ENCODE results near the gene TUBB4A. TPM values are rescaled to one million over a fixed set of nuclear protein-coding genes. Genes with fewer than 3 reads are reported as not detected.
A peak's percentile ranks its signal among the peaks of the same experiment; 100 is the strongest.

TUBB4A gene
- total and polyA plus RNA-seq, 9 of the 15 experiments (the other 6 are each of a cell fraction or from before 2014, with no cell fraction given) = 0.14 to 7.0 (median 0.75) TPM

DNA sequence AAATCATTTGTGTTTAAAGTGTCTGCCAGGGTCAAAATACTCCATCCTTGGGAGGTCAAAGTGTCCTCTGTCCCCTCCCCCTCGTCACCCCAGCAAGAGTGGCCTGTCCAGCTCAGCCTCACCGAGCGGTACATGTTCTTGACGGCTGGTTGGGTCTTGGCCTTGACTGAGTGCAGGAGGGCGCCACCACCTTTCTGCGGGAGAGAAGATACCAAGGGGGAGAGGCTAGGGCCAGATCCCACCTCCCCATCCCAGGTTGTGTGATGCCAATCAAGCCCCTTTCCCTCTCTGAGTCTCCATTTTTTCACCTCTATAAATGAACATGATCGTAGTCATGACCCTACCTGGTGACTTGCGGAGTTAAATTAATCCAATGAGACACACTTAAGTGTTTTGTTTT is 31.9 kb downstream of the TUBB4A start:
- no peak overlapping the region for H2AFZ ChIP-seq (ENCODE audit: low read depth, low read length)
- H3K4me2 ChIP-seq (ENCODE audit: insufficient read depth, low read length) = no peak overlapping the region
- in situ Hi-C loops (cut with MboI) (no loop called here), intact Hi-C loops (cut with micrococcal nuclease) (no loop called here)
- TF ChIP-seq HNRNPUL1 (IDR thresholded peaks at IDR 0.05; ENCODE audit: low read length) (no peak), NELFE (IDR thresholded peaks at IDR 0.05; ENCODE audit: insufficient read depth, insufficient read length) (no peak), SAP30 (IDR thresholded peaks at IDR 0.05; ENCODE audit: borderline replicate concordance, insufficient read depth, low read depth, low read length, poor library complexity, severe bottlenecking) (no peak), ZNF232 (CRISPR knock-in tag; IDR thresholded peaks at IDR 0.05) (no peak), ZNF146 (CRISPR knock-in tag; IDR thresholded peaks at IDR 0.05; ENCODE audit: unreplicated experiment) (no peak), ZNF408 (CRISPR knock-in tag; IDR thresholded peaks at IDR 0.05; ENCODE audit: low read depth) (no peak)
- TF ChIP-seq, protein P1, sequence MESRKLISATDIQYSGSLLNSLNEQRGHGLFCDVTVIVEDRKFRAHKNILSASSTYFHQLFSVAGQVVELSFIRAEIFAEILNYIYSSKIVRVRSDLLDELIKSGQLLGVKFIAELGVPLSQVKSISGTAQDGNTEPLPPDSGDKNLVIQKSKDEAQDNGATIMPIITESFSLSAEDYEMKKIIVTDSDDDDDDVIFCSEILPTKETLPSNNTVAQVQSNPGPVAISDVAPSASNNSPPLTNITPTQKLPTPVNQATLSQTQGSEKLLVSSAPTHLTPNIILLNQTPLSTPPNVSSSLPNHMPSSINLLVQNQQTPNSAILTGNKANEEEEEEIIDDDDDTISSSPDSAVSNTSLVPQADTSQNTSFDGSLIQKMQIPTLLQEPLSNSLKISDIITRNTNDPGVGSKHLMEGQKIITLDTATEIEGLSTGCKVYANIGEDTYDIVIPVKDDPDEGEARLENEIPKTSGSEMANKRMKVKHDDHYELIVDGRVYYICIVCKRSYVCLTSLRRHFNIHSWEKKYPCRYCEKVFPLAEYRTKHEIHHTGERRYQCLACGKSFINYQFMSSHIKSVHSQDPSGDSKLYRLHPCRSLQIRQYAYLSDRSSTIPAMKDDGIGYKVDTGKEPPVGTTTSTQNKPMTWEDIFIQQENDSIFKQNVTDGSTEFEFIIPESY (CRISPR knock-in tag; IDR thresholded peaks at IDR 0.05) = 0 out of 2 replicates have a peak, but pooled peaks have one; percentile 31
- ATAC-seq (no peak; the same call in 2 of the 3 replicates), FAIRE-seq (no peak), DNase-seq (ENCODE audit: extremely low read depth in 1 of 4, low spot score in 3 of 4) (peak in 2 of 4 experiments; percentile 20 to 28)
- no peaks in the 10 kb centered on the region for H3K9me3 ChIP-seq (replicated peaks; ENCODE audit: control insufficient read depth, insufficient read depth, low read depth, low read length)
- ChIA-PET POLR2A (interaction anchor here (0.5 to 1.0 kb wide), 3 partner anchors 11 to 1649 kb away, joined by 3 to 6 read pairs (median 4); no protein-coding TSS in a partner anchor), CTCF (ENCODE audit: low intra/inter-chr PET ratio) (no interaction called here)
- BruUV-seq (replicated peaks) = no TSS peak
- no peak overlapping the region for H3K9ac ChIP-seq (ENCODE audit: insufficient read depth in 1 of 2, low read depth in 2 of 2, low read length in 2 of 2)
- no peaks in the 10 kb centered on the region for H3K9me1 ChIP-seq (ENCODE audit: control insufficient read depth, insufficient read depth, low read length)
- no peak overlapping the region for H3K4me3 ChIP-seq
- H3K79me2 ChIP-seq (ENCODE audit: control insufficient read depth, insufficient read depth, low read length) = no peaks in the 10 kb centered on the region
- peaks cover 8 to 17% of the 10 kb centered on the region in 2 experiments; a peak in 4 of 5 replicates for H3K27me3 ChIP-seq (ENCODE audit: control insufficient read depth in 2 of 2, insufficient read depth in 2 of 2, low read length in 2 of 2)
- WGBS (ENCODE audit: insufficient coverage, low coverage, missing lambda C conversion rate) = 23% methylated on average over 8 of the region's 8 CpGs
- no peak overlapping the region for H3K27ac ChIP-seq (ENCODE audit: extremely low read depth, low read depth, low read length)
- H4K20me1 ChIP-seq (replicated peaks; ENCODE audit: control insufficient read depth, insufficient read depth, low read length) = no peaks in the 10 kb centered on the region
- H3K4me1 ChIP-seq (replicated peaks in 1 of 2; ENCODE audit: control insufficient read depth in 2 of 2, insufficient read depth in 2 of 2, low read length in 2 of 2) = peaks cover 0 to 19% of the 10 kb centered on the region in 2 experiments; a peak in 3 of 5 replicates
- H3K36me3 ChIP-seq (ENCODE audit: control insufficient read depth, insufficient read depth, low read length) = no peaks in the 10 kb centered on the region
